ENCODE measurements around the gene ANKRD10.
"Not testable (repeated sequence)": the region's sequence is repeated elsewhere in the genome, so short reads cannot be mapped to it uniquely, and the experiment has no call there.

The ANKRD10 gene

GRCh38 chr13:110860983-110861382, 53.9 kb downstream of the ANKRD10 start:
- DNase-seq: no peak

DNA sequence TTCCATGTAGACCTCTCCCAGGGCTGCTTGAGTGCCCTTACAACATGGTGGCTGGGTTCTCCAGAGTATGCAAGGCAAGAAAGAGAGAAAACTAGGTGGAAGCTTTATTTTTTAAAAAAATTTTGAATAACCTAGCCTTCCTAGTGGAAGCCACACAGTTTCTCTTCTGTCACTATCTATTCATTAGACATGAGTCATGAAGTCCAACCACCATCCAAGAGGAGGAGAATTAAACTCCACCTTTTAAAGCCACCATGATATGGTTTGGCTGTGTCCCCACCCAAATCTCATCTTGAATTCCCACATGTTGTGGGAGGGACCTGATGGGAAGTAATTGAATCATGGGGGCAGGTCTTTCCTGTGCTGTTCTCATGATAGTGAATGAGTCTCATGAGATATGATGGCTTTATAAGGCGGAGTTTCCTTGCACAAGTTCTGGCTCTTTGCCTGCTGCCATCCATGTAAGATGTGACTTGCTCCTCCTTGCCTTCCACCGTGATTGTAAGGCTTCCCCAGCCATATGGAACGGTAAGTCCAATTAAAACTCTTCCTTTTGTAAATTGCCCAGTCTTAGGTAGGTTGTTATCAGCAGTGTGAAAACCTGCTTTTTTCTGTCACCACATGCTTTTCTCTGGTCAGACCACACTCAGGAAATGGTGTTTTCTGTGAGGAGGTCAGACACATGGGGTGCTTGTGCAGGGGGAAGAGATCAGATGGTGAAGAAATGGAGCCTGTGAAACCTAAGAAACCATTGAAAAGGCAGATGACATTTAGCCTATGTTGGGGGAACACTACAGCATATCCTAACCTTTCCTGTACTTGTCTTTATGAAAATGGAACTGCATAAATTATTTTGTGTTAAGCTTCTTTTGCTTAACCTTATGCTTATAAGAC, 57.7 kb downstream of the ANKRD10 start:
- DNase-seq: no peak

- DNase-seq: no peak
Measured at GRCh38 chr13:110855363-110855762, 59.5 kb downstream of the ANKRD10 start.

- DNase-seq: no peak
Measured at GRCh38 chr13:110854866-110855265, 60.0 kb downstream of the ANKRD10 start.

- no peak for DNase-seq
Measured at GRCh38 chr13:110853235-110853721, 61.6 kb downstream of the ANKRD10 start.

GRCh38 chr13:110850840-110851239, 64.0 kb downstream of the ANKRD10 start:
- no peak for DNase-seq

DNA sequence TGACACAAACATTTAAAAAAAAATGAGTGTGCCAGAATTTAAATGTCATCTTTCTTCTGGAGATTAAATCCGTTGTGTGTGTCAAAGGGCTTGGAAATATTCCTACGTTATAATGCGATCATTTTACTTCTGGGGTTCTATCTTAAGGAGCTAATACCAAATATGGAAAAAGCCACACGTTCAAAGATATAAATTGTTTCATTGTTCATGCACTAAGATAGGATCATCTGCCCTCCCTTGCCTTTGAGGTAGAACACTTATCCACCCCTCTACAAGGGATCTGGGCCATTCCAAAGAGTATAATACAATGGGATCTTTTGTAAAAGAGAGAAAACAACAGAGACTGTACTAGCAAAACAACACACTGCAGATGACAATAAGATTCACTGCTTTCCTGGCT, 64.9 kb downstream of the ANKRD10 start:
- no peak for DNase-seq

GRCh38 chr13:110845520-110845919, 69.3 kb downstream of the ANKRD10 start:
- DNase-seq: no peak

GRCh38 chr13:110841846-110842245, 73.0 kb downstream of the ANKRD10 start:
- no peak for DNase-seq

DNA sequence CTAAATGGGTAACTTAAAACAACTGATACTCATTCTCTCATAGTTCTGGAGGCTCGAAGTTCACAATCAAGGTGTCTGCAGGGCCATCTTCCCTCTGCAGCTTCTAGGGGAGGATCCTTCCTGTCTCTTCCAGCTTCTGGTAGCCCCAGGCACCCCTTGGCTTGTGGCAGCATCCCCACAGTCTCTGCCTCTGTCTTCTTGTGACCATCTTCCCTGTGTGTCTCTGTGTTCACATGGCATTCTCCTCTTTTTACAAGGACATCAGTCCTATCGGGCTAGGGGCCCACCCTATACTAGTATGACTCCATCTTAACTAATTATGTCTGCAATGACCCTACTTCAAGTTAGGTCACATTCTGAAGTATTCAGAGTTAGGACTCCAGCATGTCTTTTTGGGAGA, 73.5 kb downstream of the ANKRD10 start:
- DNase-seq: no peak

DNA sequence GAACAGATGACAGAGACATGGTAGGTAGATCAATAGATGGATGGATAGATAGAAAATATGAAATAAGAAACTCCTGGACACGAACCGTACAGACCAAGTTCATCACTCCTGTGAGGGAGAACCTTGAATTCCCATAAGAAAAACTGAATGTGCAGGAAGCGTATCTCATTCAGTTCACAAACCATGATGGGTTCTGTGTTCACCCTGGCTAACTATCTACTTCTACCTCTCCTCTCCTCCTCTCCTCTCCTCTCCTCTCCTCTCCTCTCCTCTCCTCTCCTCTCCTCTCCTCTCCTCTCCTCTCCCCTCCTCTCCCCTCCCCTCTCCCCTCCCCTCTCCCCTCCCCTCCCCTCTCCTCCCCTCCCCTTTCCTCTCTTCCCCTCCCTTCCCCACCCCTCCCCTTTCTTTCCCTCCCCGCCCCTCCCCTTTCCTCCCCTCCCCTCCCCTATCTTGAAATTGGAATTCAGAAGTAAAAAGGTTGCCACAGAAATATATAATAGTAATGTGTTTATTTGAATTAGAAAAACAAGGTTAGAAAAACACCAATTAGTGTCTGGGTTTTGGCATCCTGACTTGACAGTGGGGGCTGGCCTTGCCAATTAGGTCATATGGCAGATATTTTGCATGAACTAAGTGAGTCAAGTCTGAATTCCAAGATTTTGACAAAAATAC, 75.9 kb downstream of the ANKRD10 start:
- DNase-seq: no peak

GRCh38 chr13:110838116-110838515, 76.8 kb downstream of the ANKRD10 start:
- no peak for DNase-seq

- not testable (repeated sequence) for DNase-seq
Measured at GRCh38 chr13:110837397-110838061, 77.3 kb downstream of the ANKRD10 start.

GRCh38 chr13:110836605-110836903, 78.3 kb downstream of the ANKRD10 start:
- no peak for DNase-seq

DNA sequence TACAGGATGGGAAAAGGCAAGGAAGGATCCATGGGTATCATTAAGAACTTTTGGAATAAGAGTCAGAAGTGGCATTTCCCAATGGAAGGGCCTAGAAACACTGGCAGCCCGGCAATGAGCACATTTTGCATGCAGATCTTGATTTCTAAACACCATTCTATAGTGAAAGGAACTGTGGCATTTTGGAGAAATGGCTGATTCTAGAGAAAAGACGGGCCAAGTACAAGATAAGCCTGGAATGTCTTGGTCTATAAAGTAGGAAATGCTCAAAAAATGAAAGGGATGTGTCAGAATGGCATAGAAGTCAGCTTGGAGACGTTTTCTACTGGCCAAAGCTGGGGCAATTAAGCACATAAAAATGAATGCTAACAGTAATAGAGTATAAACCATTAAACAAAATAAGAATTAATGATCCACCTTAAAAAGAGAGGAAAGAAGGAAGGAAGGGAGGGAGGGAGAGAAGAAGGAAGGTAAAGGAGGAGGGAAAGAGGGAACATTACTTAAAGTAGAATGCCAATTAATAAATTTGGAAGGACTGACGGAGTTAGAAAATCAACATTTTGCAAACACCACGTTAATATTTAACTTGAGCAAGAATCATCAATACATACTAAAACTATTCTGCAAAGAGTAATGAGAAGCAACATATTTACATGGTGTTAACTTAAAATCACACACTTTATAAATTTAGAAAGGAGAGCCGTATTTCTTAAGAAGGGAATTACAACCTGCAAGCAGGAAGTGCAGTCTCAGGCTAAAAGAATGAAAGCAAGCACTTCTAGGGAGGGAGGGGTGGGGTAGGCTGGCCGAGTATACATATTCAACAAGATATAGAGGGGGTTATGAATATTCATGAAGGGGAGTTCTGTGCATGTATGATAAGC, 78.9 kb downstream of the ANKRD10 start:
- no peak for DNase-seq

GRCh38 chr13:110834572-110834971, 80.3 kb downstream of the ANKRD10 start:
- no peak for DNase-seq

GRCh38 chr13:110832531-110832930, 82.3 kb downstream of the ANKRD10 start:
- DNase-seq: no peak

DNA sequence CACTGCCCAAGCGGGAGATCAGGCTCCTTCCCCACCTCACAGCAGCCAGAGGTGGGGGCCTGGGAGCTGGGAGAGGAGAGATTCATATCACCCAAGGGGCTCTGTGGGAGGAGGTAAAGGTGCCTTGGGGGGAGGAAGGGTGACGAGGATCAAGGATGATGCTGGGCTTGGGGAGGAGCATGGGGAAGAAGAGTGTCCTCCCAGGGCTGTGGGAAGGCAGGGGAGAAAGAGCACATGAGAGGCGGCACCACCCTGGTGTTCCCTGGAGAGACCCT, 82.7 kb downstream of the ANKRD10 start:
- no peak for DNase-seq

- DNase-seq: no peak
Measured at GRCh38 chr13:110831437-110832204, 83.2 kb downstream of the ANKRD10 start.

DNA sequence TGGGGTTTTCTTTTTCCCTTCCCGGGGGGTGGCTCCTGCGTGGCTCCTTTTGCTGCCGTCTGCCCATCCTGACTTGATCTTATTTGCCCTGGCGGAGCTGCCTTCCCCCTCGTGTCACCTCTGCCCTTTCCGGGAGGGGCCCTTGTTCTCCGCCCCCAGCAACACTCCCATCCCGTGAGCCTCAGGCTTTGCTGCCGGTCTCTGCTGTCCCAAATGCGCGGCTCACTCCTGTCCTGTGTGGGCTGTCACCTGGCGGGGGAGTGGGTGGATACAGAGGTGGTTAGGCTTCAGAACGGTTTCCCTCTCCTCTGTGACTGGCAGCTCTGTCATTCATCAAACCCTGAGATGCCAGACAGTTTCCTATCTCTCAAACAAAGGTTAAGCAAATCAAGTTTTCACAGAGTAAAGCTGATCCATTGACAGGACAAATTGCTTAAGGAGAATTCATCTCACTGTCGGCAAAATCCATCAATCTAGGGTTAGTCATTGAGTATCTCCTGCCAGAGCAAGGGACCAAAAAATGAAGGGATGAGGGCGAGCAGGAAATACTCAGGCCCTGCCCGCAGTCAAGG, 84.0 kb downstream of the ANKRD10 start:
- DNase-seq: no peak

GRCh38 chr13:110830331-110830730, 84.5 kb downstream of the ANKRD10 start:
- DNase-seq: no peak

DNA sequence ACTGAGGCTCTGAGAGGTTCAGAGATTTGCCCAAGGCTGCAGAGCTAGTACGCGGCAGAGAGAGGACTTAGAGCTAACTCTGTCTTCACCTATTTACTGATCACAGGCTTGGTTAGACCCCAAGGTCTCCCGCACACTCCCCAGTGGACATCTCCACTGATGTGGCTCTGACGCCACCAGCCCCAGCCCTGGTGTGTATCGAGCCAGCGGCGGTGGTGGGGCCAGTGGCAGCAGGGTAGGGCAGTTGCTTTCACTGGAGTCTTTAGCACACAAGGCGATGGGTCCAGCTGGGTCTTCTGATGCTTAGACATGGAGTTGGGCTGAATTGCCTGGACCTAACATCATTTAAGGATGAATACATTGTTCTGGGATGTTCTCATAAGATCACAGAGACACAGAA, 85.4 kb downstream of the ANKRD10 start:
- DNase-seq: no peak
